Left ventricle myocardium superior (tissue), 1 donor: ENCODE results near the gene NRG4. TPM values are rescaled to one million over a fixed set of nuclear protein-coding genes. Genes with fewer than 3 reads are reported as not detected.
"Not testable (repeated sequence)": the region's sequence is repeated elsewhere in the genome, so short reads cannot be mapped to it uniquely, and the experiment has no call there.

Experiments
- ATAC-seq: fragments of 200-7000 bp; cut with Tn5 transposase; one replicate; pipeline ENCODE4 v1.9.1; 2020; ENCODE audit warnings: mild to moderate bottlenecking, moderate library complexity
- DNase-seq: peaks from one replicate; pipeline ENCODE4 v3.0.0-alpha.2; 2020
- intact Hi-C: fragments of 100-400 bp; cut with micrococcal nuclease; formaldehyde crosslinking; loops from one replicate; pipeline ENCODE4 v1.11.0; 2022
- total RNA-seq: library from RNA; stranded (reverse); fragmentation: NEBNext Ultra II Directional; extraction: Animal tissue kit (Norgen Biotek cat#: 25700); gene quantifications from one replicate; pipeline ENCODE4 v1.2.1, GENCODE V29; 2021
- donor health status: DM: no; HTN: yes; CAD: no; lungs with severe emphysema.

NRG4 gene
- total RNA-seq, 1 donor from 2014 or later, result not detected

- intact Hi-C loops, result no loop called here
- no peak for ATAC-seq
- no peak for DNase-seq
Observed at GRCh38 chr15:76003364-76003763, 8.9 kb downstream of the NRG4 start.

- DNase-seq (no peak), ATAC-seq (no peak)
- intact Hi-C loops, result no loop called here
Observed at GRCh38 chr15:75995611-75996010, 16.6 kb downstream of the NRG4 start.

GRCh38 chr15:75994220-75994619, 18.0 kb downstream of the NRG4 start:
- intact Hi-C loops, result no loop called here
- DNase-seq, result no peak
- ATAC-seq, result no peak

- intact Hi-C loops, result no loop called here
- no peak for ATAC-seq
- no peak for DNase-seq
Observed at GRCh38 chr15:75992897-75993296, 19.3 kb downstream of the NRG4 start.

- DNase-seq (no peak), ATAC-seq (no peak)
- intact Hi-C loops, result no loop called here
Observed at GRCh38 chr15:75989875-75990274, 22.3 kb downstream of the NRG4 start.

GRCh38 chr15:75989045-75989444, 23.2 kb downstream of the NRG4 start:
- no peak for DNase-seq
- no peak for ATAC-seq
- intact Hi-C loops, result no loop called here

- intact Hi-C loops, result no loop called here
- ATAC-seq, result no peak
- no peak for DNase-seq
Observed at GRCh38 chr15:75985971-75986370, 26.3 kb downstream of the NRG4 start.

GRCh38 chr15:75984706-75985105, 27.5 kb downstream of the NRG4 start:
- DNase-seq, ATAC-seq, intact Hi-C loops: not testable (repeated sequence)

- intact Hi-C loops, result no loop called here
- DNase-seq (no peak), ATAC-seq (no peak)
Observed at GRCh38 chr15:75982468-75982867, 29.8 kb downstream of the NRG4 start.

GRCh38 chr15:75981149-75981815, 30.9 kb downstream of the NRG4 start:
- no peak for ATAC-seq

GRCh38 chr15:75976766-75977165, 35.5 kb downstream of the NRG4 start:
- DNase-seq, ATAC-seq, intact Hi-C loops: not testable (repeated sequence)

More at GRCh38 chr15:75981149-75981815, 30.9 kb downstream of the NRG4 start:
- intact Hi-C loops, result no loop called here
- no peak for DNase-seq

GRCh38 chr15:75966073-75966472, 46.2 kb downstream of the NRG4 start:
- no peak for ATAC-seq
- intact Hi-C loops, result no loop called here

GRCh38 chr15:75961331-75961730, 50.9 kb downstream of the NRG4 start:
- ATAC-seq (no peak), DNase-seq (no peak)
- intact Hi-C loops, result no loop called here

More at GRCh38 chr15:75966073-75966472, 46.2 kb downstream of the NRG4 start:
- no peak for DNase-seq

GRCh38 chr15:75955720-75956119, 56.5 kb downstream of the NRG4 start:
- DNase-seq (no peak), ATAC-seq (no peak)
- intact Hi-C loops, result no loop called here

- ATAC-seq (no peak), DNase-seq (no peak)
- intact Hi-C loops, result no loop called here
Observed at GRCh38 chr15:75952525-75952924, 59.7 kb downstream of the NRG4 start.

GRCh38 chr15:75948761-75949296, 63.4 kb downstream of the NRG4 start:
- no peak for DNase-seq
- intact Hi-C loops, result no loop called here
- no peak for ATAC-seq

GRCh38 chr15:75947092-75947491, 65.1 kb downstream of the NRG4 start:
- ATAC-seq (no peak), DNase-seq (no peak)
- intact Hi-C loops, result no loop called here

- intact Hi-C loops, result no loop called here
- DNase-seq (no peak), ATAC-seq (no peak)
Observed at GRCh38 chr15:75945953-75946352, 66.3 kb downstream of the NRG4 start.

- ATAC-seq, result no peak
- no peak for DNase-seq
- intact Hi-C loops, result no loop called here
Observed at GRCh38 chr15:75943713-75944215, 68.5 kb downstream of the NRG4 start.

- intact Hi-C loops, result no loop called here
- no peak for ATAC-seq
Observed at GRCh38 chr15:75943246-75943645, 69.0 kb downstream of the NRG4 start.

GRCh38 chr15:75942464-75942863, 69.8 kb downstream of the NRG4 start:
- intact Hi-C loops, result no loop called here
- no peak for ATAC-seq

More at GRCh38 chr15:75943246-75943645, 69.0 kb downstream of the NRG4 start:
- no peak for DNase-seq

More at GRCh38 chr15:75942464-75942863, 69.8 kb downstream of the NRG4 start:
- no peak for DNase-seq
